ENCODE results near the gene CTNNA3.

The CTNNA3 gene

DNA sequence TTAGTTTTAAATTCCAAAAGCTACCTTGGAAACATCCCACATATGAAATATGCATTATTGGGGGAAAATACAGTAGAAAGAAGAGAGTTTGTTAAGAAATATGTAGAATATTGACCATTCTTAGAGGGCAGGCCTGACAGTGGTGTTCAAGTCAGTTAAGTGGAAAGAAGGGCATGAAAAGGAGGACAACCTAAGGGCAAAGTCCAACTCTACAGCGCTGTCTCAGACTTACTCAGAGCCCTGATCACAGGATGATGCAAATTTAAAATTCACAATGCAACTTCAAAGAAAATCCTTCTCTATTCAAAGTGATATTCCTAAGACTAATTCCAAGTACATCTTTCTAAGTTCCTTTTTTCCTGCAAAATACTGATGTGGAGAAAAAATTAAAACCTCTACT lies 909.3 kb downstream of the CTNNA3 start:
- no peak for DNase-seq

DNA sequence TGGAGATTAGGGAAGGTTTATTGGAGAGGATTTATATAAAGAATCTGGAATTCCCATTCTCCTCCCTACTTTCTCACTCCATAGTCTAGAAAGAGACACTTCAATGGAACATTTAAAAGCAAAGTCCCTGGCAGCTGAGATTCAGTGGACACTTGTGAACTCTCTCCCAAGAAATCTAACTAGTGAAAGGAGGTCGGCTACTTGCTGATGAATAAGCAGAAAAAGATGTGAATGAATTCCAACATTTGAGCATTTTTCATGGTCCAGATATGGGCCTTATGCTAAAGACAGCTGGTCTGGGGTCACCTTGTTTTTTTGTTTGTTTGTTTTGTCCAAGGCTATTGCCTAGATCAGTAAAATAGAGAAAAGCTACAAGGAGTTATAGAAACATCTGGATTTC lies 911.2 kb downstream of the CTNNA3 start:
- no peak for DNase-seq

DNA sequence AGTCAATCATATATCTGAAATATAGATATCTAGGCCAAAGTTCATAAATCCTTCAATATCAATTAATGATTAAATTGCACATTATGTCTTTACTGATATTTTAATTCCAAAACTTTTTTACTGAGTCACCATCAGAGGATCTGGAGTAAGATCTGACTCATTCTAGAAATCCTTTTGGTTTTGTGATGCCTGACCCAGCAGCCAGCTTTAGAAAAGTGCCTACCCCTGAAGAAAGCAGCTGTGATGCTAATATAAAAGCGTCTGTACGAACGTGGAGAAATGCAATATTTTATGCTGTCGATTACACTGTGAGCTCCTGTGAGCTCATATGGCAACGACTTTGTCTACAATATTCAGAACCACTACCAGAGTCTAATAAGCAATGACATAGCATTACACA lies 912.7 kb downstream of the CTNNA3 start:
- no peak for DNase-seq

DNA sequence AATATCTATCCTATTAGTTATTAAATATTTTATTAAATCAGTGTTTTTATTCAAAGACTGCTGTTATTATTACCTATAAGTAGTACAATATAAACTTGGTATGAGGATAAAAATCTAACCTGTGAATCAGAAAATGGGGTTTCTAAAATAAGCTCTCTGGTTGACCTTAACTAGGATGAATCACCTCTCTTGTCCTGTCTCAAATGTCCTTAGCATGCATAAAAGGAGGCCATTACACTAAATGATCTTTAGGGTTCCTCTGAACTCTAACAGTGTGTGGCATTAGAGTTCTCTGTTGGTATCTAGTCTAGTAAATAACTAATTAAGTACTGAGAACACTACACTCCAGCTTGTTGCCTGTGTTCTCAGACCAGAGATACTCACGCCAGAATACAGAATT lies 913.2 kb downstream of the CTNNA3 start:
- no peak for DNase-seq

DNA sequence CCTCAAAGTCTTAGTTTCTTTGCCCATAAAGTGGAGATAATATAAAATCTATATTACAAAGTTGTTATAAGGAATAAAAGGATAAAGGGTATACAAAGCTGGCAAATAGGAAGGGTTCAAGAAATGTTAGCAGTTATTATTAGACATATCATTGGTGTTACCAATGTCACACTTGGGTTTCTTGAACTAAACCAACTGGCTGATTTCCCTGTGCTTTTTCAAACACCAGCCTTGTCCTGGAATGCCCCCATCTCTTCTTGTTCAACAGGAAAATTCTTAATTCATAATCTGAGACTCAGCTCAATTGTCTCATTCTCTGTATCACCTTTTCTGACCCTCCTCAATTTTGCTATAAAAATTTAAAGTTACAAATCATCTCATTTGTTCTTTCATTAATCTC lies 913.9 kb downstream of the CTNNA3 start:
- DNase-seq, result no peak

DNA sequence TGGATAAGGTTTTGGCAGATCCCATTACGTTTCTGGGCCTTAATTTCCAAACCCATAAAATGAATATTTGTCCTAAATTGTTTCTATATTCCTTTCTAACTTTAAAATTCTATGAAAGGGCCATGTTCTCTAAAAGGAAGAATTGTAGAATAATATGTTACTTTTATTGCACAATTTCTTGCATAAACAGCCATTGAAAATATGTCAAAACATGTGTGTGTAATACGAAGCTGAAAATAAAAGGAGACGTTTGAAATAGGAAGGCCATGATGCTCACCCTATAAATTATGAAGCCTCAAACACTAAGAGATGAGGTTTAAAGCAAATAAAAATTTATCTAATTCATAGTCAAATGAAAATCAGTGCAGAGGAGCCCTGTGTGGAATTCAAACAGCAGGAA lies 915.2 kb downstream of the CTNNA3 start:
- no peak for DNase-seq

DNA sequence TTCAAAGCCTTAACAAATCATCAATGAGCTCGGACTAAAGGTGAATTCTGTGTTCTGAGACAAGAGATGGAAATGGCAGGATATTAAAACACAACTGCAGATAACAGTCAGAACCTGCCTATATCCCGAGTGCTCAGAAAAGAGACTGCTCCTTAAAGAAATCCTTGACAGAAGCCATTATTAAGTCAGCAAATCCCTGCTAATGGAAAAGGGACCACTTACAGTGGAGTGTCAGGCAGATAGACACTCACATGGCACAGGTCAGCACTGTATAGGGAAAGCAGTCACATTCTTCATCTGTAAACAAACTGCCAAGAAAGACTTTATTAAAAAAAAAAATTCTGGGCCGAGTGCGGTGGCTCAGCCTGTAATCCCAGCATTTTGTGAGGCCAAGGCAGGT lies 917.6 kb downstream of the CTNNA3 start:
- no peak for DNase-seq

DNA sequence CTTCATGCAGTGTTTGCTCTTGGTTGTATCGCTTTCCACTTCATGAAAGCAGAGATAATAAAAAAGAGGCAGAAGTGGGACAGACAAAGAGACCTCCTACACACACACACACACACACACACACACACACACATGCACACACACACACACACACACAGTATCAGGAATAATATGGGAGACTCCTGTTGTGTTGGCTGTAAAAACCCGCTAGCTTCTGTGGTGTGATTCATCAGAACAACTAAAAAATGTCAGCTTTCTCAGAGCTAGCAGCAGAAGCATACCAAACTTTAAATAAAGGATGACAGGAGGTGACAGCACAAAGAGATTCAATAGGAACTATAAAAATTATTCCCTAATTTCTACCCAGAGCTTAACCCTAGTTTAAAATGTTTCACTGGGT lies 918.3 kb downstream of the CTNNA3 start:
- no peak for DNase-seq

DNA sequence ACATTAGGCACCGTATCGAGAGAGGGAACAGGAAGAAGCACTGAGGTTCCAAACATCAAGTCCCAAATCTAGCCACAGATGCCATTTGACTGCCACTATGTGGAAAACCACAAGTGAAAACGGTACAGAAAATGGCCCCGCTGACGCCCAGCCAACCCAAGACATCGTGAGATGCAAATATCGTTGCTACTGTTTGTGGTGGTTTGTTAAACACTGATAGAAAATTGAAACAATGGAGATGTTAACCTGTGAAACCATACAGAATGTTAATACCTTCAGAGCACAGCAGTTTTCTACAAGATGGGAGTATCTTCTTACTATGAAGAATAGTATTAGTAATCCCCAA lies 922.5 kb downstream of the CTNNA3 start:
- DNase-seq, result no peak

DNA sequence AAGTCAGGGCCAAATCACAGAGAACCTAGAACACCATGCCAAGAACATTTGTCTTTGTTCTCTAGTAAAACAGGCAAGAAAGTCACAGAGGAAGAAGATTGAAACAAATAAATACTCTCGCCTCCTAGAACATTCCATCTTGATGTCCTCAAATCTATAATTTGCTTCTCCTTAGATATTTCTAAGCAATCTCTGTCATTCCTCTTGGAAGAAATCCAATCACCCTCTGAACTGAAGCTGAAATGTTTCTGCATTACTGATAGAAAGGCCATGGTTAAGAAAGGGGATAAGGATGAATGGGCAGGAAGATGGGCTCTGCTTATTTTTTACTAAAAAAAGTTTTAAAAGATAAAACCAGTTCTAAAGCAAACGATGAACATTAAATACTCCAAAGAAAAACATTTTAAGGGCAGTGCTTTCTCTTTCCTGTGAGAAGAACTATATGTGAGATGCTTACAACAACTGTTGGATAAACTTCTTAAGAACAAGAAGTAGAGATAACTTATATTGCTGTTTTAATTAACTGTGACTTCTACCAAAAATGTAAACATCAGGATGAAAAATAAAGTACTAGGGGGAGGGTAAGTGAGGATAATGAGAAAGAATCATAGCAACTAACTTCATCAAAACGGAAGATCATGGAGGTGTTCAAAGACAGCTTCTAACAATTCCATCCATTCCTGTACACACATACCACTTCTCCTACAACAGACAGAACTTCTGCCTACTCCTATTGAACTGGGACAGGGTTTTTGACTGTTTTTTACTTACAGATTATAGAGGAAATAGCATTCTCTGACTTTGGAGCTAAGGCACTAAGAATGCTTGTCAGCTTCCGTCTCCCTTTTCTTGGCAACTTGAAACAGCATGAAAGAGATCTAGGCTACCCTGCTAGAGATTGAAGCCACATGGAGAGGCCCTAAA lies 923.2 kb downstream of the CTNNA3 start:
- DNase-seq, result no peak

DNA sequence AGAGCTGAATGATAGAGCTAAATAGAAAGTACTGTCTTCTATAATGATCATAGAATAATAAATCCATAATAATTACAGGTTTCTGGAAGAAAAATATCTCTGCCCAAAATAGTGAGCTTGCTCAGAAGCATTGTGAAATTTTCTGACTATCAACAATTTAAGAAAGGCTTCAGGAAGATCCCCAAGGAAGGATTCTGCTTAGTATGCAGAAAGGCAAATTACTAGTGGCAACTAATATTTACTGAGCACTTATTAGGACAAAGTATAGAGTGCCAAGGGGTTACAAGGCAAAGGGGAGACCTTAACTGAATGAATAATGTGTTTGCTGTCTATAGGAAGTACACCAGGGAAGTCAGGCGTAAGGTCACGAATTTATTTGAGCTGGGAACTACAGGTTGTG lies 928.3 kb downstream of the CTNNA3 start:
- DNase-seq, result no peak

DNA sequence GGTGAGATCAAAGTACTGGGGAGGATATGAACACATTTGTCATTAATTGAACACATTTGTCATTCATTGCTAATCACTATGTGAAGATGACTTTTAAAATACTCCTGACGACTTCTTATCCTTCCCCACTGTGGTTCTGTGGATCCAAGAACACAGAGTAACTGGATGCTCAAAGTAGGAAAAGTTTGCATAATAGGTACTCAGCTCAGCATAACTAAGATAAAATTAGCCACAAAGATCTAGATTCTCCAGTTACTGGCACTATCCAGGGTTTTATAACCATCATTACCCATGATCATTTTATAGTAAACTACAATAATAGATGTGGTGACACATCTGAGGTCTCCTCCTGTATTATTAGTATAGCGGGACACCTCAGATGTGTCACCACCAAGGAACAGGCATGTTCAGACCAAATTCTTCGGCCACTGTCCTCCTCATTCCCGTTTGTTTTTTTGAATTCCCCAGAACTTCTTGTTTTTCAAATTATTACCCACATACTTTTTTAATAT lies 933.7 kb downstream of the CTNNA3 start:
- no peak for DNase-seq

DNA sequence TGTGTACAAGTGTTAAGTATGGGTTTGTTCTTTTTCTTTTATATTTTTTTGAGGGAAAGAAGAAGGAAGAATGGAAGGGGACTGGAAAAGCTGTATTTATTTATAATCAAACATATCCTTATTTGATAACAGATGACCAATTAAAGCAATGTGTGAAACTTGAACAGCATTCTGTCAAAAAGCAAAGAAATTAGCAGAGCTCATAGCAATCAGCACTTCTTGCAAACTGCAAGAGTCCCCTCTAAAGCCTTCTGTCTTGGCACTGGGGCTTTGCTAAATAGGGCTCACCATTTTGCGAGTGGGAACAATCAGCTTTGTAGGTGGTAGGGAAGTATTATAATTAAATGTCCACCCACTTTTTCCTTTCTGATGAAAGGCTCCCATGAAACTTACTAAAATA lies 935.1 kb downstream of the CTNNA3 start:
- no peak for DNase-seq

DNA sequence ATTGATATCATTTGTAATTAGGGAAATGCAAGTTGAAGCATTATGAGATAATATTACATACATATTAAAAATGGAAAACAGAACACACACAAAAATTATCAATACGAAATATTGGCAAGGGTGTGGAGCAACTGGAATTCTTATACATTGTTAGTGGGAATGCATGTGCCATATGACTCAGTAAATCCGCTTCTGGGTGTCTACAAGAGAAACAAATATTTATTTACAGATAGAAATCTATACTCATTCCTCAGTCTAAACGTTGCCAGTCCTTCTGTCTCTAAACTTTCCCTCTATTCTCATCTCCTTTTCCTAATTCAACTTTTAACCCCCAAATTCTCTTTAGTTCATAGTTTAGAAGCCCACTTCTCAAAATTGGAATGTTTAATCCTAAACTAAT lies 940.5 kb downstream of the CTNNA3 start:
- no peak for DNase-seq

DNA sequence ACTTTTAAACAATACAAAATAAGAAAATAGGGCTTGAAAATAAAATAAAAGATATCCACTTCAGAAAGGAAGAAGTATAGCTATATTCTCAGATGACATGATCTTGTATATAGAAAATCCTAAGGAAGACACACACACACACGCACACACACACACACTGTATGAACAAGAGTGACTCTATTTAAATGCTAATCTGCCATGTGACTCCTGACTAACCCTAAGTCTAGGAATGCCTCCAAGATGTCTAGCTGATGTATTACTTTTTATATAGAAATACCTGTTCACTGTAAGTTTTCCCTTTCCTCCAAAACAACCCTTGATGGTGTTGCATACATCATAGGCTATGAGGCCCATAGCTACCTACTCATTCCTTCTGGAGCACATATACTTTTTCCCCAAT lies 943.3 kb downstream of the CTNNA3 start:
- no peak for DNase-seq

DNA sequence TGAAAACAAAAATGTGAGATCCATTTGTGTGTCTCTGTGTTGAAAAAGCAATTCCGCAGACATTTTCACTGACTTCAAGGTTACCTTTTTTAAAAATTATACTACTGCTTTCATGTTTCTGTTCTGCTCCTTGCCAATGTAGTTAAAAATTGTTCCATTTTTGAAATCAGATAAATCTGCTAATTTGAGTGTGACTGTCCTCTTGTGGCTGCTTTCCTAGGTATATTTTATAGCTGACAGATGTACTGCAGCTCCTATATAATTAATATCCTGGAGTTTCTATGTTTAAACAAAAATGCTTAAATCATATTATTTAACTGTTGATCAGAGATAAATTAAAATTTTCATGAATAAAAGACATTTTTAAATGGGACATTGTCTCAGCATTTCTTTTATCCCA lies 947.8 kb downstream of the CTNNA3 start:
- no peak for DNase-seq

DNA sequence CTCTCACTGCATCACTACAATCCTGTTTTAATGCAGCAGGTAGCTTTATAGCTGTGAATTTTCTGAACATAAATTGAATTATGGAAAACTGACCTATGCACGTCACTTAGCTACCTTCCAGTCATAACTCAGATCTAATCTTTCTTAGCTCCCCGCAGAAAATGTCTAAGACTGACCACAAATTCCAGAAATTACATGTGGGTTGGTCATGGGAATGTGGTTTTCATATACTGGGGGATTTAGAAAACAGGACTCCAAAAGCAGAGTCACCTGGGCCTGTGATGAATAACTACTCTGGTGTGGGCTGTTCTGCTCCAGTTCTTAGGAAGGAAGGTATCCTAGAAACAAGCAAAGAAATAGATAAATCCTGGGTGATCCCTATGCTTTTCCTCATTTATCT lies 948.5 kb downstream of the CTNNA3 start:
- DNase-seq, result no peak

DNA sequence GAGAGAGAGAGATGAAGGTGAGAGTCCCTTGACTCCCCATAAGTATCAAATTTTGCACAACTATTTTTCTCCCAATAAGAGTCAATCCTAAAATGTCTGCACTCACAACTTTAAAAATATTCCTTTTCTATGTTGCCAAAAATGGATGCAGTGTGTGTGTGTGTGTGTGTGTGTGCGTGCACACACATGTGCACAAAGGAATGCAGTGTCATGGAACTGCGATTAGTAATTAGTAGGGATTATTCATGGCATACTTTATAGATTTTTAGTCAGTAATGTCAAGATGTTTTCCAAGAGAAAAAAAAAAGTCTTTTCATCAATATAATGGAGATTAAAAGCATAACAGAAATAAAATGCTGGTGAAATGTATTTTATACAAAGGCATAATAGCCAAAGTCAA lies 949.3 kb downstream of the CTNNA3 start:
- no peak for DNase-seq

DNA sequence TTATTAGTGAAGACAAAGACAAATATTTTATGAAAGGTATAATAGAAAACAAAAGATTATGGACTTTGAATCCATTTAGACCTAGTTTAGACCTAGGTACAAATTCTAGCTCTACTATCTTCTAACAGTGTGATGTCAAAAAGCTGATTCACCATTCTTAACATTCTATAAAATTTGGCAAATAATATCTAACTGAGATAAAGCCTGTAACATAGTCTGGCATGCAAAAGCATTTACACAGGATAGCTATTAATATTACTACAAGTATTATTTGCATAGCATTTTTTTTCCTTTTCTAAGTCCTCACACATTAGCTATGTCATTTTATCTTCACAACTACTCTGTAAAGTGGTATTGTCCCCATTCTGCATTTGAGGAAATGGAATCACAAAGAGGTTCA lies 949.7 kb downstream of the CTNNA3 start:
- DNase-seq, result no peak

DNA sequence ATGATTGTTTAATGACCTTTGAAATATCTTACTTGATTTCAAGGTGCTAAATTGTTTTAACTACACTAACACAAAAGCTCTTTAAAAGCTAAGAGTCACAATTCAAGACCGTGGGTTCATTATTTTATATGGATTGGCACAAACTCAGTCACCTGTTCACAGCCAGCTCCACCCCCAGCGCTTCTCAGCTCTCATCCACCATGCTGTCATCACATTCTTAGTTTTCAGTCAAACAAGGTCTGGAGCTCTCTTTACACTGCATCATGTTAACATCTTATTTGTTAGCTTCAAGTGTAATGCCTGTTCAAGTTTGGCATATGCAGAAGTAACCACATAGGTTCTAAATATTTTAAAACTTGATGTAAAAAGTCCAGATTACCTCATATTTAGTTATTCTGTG lies 951.1 kb downstream of the CTNNA3 start:
- DNase-seq, result no peak

DNA sequence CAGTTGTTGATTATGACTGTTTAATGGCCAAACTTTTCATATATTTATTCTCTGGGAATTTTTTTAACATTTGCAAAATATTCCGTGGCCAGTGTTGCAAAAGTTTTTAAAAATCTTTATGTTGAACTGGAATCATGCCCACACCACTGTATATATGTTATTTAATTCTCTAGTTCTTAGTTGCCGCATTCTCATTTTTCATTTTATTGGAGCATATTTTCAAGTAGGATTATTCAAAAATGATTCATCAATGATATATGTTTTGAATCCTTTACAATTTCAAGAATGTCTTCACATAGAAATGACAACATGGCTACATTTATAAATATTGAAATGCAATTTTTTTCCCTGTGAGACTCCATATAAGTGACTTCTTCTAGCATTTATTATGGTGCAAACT lies 958.8 kb downstream of the CTNNA3 start:
- no peak for DNase-seq

DNA sequence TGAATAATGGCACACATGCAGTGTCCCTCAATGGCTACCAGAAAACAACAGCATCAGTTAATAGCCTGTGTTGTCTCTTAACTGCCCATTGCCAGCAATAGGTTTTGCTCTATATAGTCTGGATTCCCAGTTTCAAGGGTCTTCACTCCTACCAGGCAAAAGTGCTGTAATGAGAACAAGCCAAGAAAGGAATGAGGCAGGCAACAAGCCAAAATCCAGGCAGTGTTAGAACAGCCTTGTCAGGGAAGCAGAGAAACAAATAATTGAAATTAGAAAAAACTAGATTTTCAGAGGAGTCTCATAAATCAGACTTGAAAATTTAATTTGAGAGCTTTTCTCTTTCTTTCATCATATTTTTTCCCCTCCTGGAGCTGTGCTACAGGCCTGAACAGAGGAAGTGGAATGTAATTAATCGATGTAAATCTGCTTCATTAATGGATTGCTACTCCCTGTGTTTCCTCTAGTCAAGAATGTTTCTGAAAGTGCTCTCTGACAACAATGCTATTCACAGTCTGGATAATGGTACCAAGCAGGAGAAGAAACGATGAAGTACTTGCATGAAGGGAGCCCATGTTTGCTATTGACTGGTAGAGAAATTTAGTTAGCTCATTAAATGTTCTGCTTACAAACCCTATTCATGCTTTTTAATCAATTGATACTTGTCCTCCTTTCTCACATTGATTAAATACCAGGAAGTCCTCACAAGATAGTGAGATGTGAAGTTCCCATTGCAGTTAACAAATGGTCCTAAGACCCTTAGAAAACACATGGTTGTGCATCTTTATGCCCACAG lies 972.2 kb downstream of the CTNNA3 start:
- DNase-seq, result no peak

DNA sequence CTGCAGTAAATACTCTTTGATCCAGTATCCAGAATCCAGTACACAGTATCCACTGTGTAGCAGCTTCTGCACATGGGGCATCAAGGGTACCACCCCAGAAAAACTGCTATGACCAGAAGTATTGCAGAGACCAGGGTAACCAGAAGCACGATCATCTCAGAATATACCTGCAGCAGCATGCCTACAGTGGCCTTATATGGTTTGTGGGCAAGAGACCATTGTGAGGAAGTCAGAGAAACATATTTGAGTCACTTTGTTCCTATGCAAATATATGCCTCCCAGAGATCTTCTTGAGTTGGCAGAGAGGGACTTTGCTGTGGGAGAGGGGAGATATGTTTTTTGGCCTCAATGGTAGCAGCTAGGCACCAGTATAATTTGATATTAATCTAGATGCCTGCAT lies 976.5 kb downstream of the CTNNA3 start:
- DNase-seq, result no peak

Measured in CD4-positive, alpha-beta T cell treated with Interleukin-1 beta for 1 hour (primary cell).